Measurements from ENCODE around the gene CDH4.

Gene CDH4

GRCh38 chr20:61770113-61770585, 518.1 kb downstream of the CDH4 start:
- Histone ChIP-seq H2AFZ (ENCODE audit: low read depth, low read length, severe bottlenecking) (no peak overlapping the region), H3K9me2 (replicated peaks; ENCODE audit: insufficient read depth, low read length) (no peaks in the 10 kb centered on the region), H3K27me3 (ENCODE audit: low read length) (no peaks in the 10 kb centered on the region), H4K20me1 (ENCODE audit: low read depth, low read length) (no peaks in the 10 kb centered on the region), H3K9ac (ENCODE audit: low read length) (no peak overlapping the region), H3K36me3 (ENCODE audit: low read length) (no peaks in the 10 kb centered on the region), H3F3A (ENCODE audit: insufficient read depth) (no peaks in the 10 kb centered on the region), H3K9me3 (ENCODE audit: insufficient read depth, low read length) (no peaks in the 10 kb centered on the region), H3K4me2 (ENCODE audit: low read depth, low read length, poor library complexity, severe bottlenecking) (no peak overlapping the region), H3K4me3 (ENCODE audit: insufficient read depth, low read length, poor library complexity, severe bottlenecking) (no peak overlapping the region), H3K27ac (ENCODE audit: low read depth, low read length) (no peak overlapping the region), H3K79me2 (ENCODE audit: insufficient read depth, low read length) (no peaks in the 10 kb centered on the region)
- TF ChIP-seq EZH2phosphoT487 (conservative IDR thresholded peaks at IDR 0.05; ENCODE audit: low read length) = no peak
- TF ChIP-seq CTCF (IDR thresholded peaks at IDR 0.05; ENCODE audit: insufficient read depth, low read length, poor library complexity, severe bottlenecking) = no peak

GRCh38 chr20:61771805-61772350, 519.8 kb downstream of the CDH4 start:
- Histone ChIP-seq H3F3A (ENCODE audit: insufficient read depth) (no peaks in the 10 kb centered on the region), H3K4me3 (ENCODE audit: insufficient read depth, low read length, poor library complexity, severe bottlenecking) (no peak overlapping the region), H3K9me2 (replicated peaks; ENCODE audit: insufficient read depth, low read length) (no peaks in the 10 kb centered on the region), H4K20me1 (ENCODE audit: low read depth, low read length) (no peaks in the 10 kb centered on the region), H3K27me3 (ENCODE audit: low read length) (no peaks in the 10 kb centered on the region), H3K36me3 (ENCODE audit: low read length) (no peaks in the 10 kb centered on the region), H3K9ac (ENCODE audit: low read length) (no peak overlapping the region), H3K27ac (ENCODE audit: low read depth, low read length) (no peak overlapping the region), H3K4me2 (ENCODE audit: low read depth, low read length, poor library complexity, severe bottlenecking) (no peak overlapping the region), H3K9me3 (ENCODE audit: insufficient read depth, low read length) (no peaks in the 10 kb centered on the region), H2AFZ (ENCODE audit: low read depth, low read length, severe bottlenecking) (no peak overlapping the region), H3K79me2 (ENCODE audit: insufficient read depth, low read length) (no peaks in the 10 kb centered on the region)
- TF ChIP-seq EZH2phosphoT487 (conservative IDR thresholded peaks at IDR 0.05; ENCODE audit: low read length) (no peak), CTCF (IDR thresholded peaks at IDR 0.05; ENCODE audit: insufficient read depth, low read length, poor library complexity, severe bottlenecking) (no peak)

GRCh38 chr20:61772828-61773631, 521.0 kb downstream of the CDH4 start:
- no peaks in the 10 kb centered on the region for H3K27me3 ChIP-seq (ENCODE audit: low read length)
- H3K79me2 ChIP-seq (ENCODE audit: insufficient read depth, low read length) = no peaks in the 10 kb centered on the region

More at GRCh38 chr20:61772828-61773631, 521.0 kb downstream of the CDH4 start:
- H4K20me1 ChIP-seq (ENCODE audit: low read depth, low read length) = no peaks in the 10 kb centered on the region
- TF ChIP-seq CTCF (IDR thresholded peaks at IDR 0.05; ENCODE audit: insufficient read depth, low read length, poor library complexity, severe bottlenecking) = no peak
- no peak for TF ChIP-seq EZH2phosphoT487 (conservative IDR thresholded peaks at IDR 0.05; ENCODE audit: low read length)
- H3K27ac ChIP-seq (ENCODE audit: low read depth, low read length) = no peak overlapping the region
- no peaks in the 10 kb centered on the region for H3F3A ChIP-seq (ENCODE audit: insufficient read depth)
- H2AFZ ChIP-seq (ENCODE audit: low read depth, low read length, severe bottlenecking) = no peak overlapping the region
- H3K4me3 ChIP-seq (ENCODE audit: insufficient read depth, low read length, poor library complexity, severe bottlenecking) = no peak overlapping the region
- H3K36me3 ChIP-seq (ENCODE audit: low read length) = no peaks in the 10 kb centered on the region
- no peak overlapping the region for H3K9ac ChIP-seq (ENCODE audit: low read length)
- no peaks in the 10 kb centered on the region for H3K9me3 ChIP-seq (ENCODE audit: insufficient read depth, low read length)
- H3K9me2 ChIP-seq (replicated peaks; ENCODE audit: insufficient read depth, low read length) = no peaks in the 10 kb centered on the region
- H3K4me2 ChIP-seq (ENCODE audit: low read depth, low read length, poor library complexity, severe bottlenecking) = no peak overlapping the region
